Measurements from ENCODE around the gene FAAP20. TPM values are rescaled to one million over a fixed set of nuclear protein-coding genes. Genes with fewer than 3 reads are reported as not detected.

The FAAP20 gene
- total and polyA plus RNA-seq, 2 of the 8 experiments (the other 6 are each of a cell fraction or from before 2014, with no cell fraction given) = 58.4 to 99.8 TPM

DNA sequence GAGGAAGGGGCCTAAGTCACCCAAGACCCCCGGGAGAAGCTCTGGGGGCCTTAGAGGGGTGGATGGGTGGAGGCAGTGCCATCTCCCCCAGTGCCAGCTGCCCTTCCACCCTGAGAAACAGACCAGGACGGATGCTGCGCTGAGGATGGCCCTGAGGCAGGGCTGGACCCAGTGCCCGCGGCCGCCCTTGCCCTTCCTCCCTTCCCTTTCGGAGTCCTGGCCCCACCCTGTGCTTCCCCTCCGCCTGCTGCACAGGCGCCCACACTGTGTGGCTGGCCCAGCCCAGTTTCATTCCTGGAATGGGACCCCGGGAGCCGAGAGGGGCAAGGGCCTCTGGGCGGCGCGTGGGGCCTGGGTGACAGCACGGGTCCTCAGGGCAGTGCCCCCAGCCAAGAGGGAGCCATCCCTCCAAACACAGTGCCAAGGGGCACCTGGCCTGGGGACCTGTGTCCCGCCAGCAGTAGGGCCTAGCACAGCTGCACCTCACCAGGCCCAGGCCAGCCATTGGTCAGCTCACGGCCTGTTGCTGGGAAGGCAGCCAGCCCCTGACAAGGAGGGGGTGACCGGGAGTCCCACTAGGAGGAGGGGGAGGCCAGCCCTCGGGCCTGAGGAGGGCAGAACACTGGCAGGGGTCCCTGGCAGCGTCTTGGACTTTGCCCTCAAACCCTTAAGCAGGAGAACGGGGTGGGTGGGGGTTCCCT is 20.1 kb upstream of the FAAP20 start (continued):
- TF ChIP-seq CTCF (IDR thresholded peaks at IDR 0.05; ENCODE audit: control extremely low read depth in 1 of 3, insufficient read depth in 1 of 3, low read depth in 1 of 3, low read length in 3 of 3) (no peak), KDM4A (IDR thresholded peaks at IDR 0.05; ENCODE audit: low read depth, low read length, severe bottlenecking) (no peak), SAP30 (IDR thresholded peaks at IDR 0.05; ENCODE audit: insufficient read depth, insufficient replicate concordance, low read length) (no peak), BACH1 (IDR thresholded peaks at IDR 0.05; ENCODE audit: low read length) (no peak)

Measured in H1 (cell line).